LNCAP (cell line): Measurements from ENCODE around the gene ANKRD33.

ENCODE experiments used
- CTCF ChIP-seq: fragments of 450-650 bp; IDR thresholded peaks from 2 replicates; pipeline ENCODE4 v1.5.1; 2017; ENCODE audit warnings: mild to moderate bottlenecking

ANKRD33 gene

GRCh38 chr12:51873251-51873994 lies 14.5 kb upstream of the ANKRD33 start:
- no peak for TF ChIP-seq CTCF

GRCh38 chr12:51874000-51874399 lies 13.9 kb upstream of the ANKRD33 start:
- TF ChIP-seq CTCF, result no peak

- no peak for TF ChIP-seq CTCF
Measured at GRCh38 chr12:51874486-51874885, 13.4 kb upstream of the ANKRD33 start.

GRCh38 chr12:51879102-51879501 lies 8.8 kb upstream of the ANKRD33 start:
- no peak for TF ChIP-seq CTCF

GRCh38 chr12:51883295-51883694 lies 4.6 kb upstream of the ANKRD33 start:
- TF ChIP-seq CTCF, result no peak

GRCh38 chr12:51883998-51884675 lies 3.8 kb upstream of the ANKRD33 start:
- TF ChIP-seq CTCF, result no peak

- no peak for TF ChIP-seq CTCF
Measured at GRCh38 chr12:51884676-51885229, 3.1 kb upstream of the ANKRD33 start.
